Measurements from ENCODE around the gene KIFAP3.

DNA sequence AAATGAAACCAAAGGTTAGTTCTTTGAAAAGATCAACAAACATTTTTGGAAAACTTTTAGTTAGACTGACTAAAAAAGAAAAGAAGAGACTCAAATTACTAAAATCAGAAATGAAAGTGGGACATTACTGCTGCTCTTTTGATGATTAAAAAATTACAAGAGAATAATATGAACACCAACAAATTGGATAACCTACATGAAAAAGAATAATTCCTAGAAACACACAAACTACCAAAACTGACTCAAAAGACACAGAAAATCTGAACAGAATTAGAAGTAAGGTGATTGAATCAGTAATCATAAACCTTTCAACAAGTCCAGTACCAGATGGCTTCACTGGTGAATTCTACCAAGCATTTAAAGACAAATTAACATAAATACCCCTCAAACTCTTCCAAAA is 5.6 kb downstream of the KIFAP3 start:
- no peak for TF ChIP-seq ZNF274 (IDR thresholded peaks at IDR 0.05; ENCODE audit: low read depth, low read length)
- no peak for TF ChIP-seq YY1 (IDR thresholded peaks at IDR 0.05; ENCODE audit: insufficient read depth, insufficient read length)
- TF ChIP-seq SUZ12 (IDR thresholded peaks at IDR 0.05; ENCODE audit: extremely low read depth, insufficient read depth, insufficient read length), result no peak

Data from NT2/D1 (cell line).